Omental fat pad (tissue), 4 donors: ENCODE results near the gene COLQ. TPM values are rescaled to one million over a fixed set of nuclear protein-coding genes. Genes with fewer than 3 reads are reported as not detected.
"Not testable (repeated sequence)": the region's sequence is repeated elsewhere in the genome, so short reads cannot be mapped to it uniquely, and the experiment has no call there.

ENCODE experiments used
- ATAC-seq: fragments of 150-250 bp; one replicate; pipeline ENCODE4 v1.9.1; 2016; ENCODE audit warnings: mild to moderate bottlenecking, moderate library complexity; ENCODE audit not compliant: low FRiP score
- DNase-seq: peaks from one replicate; pipeline ENCODE4 v3.0.0-alpha.2; 2019; ENCODE audit warnings: low spot score
- total RNA-seq, 4 donors: library from RNA; depleted of rRNA; stranded (reverse); fragments of >200 nt; gene quantifications; one replicate each; pipeline ENCODE4 v1.1.0, GENCODE V29; 2016
- TF ChIP-seq, protein P1 (sequence below), 3 donors: fragments of 450-650 bp; IDR thresholded peaks; one replicate each; pipeline ENCODE4 v1.5.1; 2016 to 2017; ENCODE audit warnings: antibody characterized with exemption in 3 of 3, mild to moderate bottlenecking in 3 of 3, moderate library complexity in 2 of 3

COLQ gene
- total RNA-seq, 4 donors from 2014 or later, result 1.2 to 3.9 (median 1.9) TPM

DNA sequence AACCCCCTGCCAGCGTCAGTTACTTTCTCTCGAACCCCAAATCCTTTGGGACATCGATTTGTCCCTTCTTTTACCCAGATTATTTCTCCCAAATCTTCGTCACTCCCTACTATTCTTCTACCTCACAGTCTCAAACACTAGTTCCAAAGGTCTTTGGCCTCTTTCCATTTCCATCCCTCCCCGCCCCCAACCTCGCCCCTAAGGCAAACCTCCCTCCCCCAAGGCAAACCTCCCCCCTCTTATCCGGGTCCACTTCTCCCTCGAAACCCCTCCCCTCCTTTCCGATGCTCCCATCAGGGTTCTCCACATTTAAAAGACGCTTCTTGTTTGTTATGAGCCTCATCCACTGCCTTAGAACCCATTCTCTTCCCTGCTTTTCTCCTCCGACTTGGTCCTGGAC is 93.5 kb downstream of the COLQ start:
- TF ChIP-seq, protein P1, sequence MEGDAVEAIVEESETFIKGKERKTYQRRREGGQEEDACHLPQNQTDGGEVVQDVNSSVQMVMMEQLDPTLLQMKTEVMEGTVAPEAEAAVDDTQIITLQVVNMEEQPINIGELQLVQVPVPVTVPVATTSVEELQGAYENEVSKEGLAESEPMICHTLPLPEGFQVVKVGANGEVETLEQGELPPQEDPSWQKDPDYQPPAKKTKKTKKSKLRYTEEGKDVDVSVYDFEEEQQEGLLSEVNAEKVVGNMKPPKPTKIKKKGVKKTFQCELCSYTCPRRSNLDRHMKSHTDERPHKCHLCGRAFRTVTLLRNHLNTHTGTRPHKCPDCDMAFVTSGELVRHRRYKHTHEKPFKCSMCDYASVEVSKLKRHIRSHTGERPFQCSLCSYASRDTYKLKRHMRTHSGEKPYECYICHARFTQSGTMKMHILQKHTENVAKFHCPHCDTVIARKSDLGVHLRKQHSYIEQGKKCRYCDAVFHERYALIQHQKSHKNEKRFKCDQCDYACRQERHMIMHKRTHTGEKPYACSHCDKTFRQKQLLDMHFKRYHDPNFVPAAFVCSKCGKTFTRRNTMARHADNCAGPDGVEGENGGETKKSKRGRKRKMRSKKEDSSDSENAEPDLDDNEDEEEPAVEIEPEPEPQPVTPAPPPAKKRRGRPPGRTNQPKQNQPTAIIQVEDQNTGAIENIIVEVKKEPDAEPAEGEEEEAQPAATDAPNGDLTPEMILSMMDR (IDR thresholded peaks at IDR 0.05), result no peak
- no peak for DNase-seq
- no peak for ATAC-seq

DNA sequence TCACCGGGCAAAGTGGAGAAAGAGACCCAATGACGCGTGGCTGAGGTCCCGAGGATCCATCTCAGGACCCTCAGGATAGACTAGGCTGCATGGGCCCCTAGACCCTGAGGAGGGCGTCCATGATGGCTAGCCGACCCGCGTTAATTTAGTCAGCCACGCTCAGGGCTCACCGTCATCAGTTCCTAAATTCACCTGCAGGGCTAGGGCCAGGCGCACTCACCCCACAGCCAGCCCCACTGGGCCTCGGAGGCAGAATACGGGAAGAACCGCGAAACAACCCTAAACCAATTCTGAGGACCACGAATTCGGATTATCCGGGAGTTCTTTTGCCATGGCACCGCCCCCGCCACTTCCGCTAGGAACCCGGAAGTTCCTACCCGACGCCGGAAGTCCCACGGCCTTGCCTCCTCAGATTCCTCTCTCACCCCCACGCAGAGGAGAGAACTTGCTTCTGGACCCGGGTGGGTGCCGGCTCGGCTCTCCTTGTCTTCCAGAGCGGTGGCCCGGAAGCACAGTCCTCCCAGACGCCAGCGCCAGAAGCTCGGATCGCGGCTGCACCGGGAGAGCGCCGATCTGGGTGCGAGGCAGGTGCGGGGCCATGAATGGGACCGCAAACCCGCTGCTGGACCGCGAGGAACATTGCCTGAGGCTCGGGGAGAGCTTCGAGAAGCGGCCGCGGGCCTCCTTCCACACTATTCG is 94.2 kb downstream of the COLQ start, which contains the start of the genes EAF1 and METTL6:
Gene EAF1 (plus strand): TSS at position 417 of the 699 bp plus-strand sequence. CDS start 182 bp downstream, at position 599.
Gene METTL6 (minus strand): TSS at position 363 of the 699 bp plus-strand sequence. CDS start 1,033 bp downstream, outside the sequence.
- ATAC-seq, result peak; percentile 88
- peak; percentile 73 for DNase-seq
- TF ChIP-seq, protein P1 (IDR thresholded peaks at IDR 0.05), result no peak

DNA sequence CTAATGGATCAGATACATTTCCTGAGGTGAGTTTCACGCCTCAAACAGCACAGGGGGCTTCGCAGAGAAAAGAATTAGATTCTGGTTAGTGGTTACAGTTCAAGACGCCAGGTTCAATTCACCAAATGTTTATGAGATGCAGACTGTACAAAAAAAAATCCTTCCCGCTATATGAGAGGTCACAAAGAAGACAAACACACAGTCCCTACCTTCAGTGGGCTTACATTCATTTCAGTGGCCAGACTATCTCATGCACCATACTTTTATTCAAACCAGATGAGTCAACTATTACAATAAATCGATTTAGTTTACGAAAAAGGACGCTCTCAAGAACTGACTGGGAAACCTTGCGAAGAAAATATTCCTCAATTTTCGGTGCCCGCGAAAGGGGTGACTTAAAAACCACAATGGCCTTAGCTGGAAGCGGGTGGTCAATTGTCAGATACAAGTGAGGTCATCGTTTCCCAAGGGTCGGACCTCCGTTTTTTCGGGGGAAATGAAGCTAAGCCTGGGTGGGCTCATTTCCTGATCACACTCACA is 94.9 kb downstream of the COLQ start:
- no peak for DNase-seq
- ATAC-seq, result no peak
- TF ChIP-seq, protein P1 (IDR thresholded peaks at IDR 0.05), result no peak

DNA sequence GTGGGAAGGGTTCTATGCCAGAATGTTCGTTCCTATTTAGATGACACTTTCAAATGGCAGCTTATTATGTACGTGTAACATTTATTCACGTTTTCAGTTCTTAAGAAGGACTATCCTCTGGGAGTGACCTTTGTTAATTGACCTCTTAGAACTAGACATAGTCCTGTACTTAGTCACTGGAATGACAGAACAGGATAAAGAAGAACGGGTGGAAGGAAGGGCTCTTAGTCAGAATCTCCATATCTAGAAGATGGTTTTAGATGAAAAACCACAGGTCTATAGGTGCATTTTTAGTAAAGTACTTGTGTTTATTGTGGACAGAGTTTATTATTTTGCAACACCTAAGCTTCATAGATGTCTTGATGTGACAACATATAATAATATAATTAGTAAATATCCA is 100.6 kb downstream of the COLQ start:
- DNase-seq (no peak), ATAC-seq (no peak)
- TF ChIP-seq, protein P1 (IDR thresholded peaks at IDR 0.05), result no peak

GRCh38 chr3:15410966-15411365 is 110.5 kb downstream of the COLQ start:
- ATAC-seq, DNase-seq: not testable (repeated sequence)

- ATAC-seq, result no peak
- TF ChIP-seq, protein P1 (IDR thresholded peaks at IDR 0.05), result no peak
- DNase-seq, result no peak
Observed at GRCh38 chr3:15409774-15410173, 111.7 kb downstream of the COLQ start.

DNA sequence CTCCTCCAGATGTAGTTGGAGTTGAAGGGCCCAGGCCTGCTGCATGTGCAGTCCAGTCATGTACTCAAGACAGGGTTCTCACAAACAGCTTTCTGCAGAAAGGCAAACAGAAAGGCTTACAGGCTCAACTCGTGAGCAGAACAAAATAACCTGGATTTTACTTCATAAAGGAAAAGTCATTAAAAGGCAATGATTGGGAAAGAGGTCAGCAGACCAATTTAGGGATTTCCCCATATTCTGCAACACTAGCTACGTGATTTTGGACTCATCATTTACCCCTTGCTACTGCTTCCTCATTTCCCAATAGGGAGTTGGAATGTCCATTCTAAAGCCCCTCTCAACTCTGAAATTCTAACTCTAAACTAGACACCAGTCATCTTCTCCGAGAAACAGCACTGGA is 112.3 kb downstream of the COLQ start:
- DNase-seq (no peak), ATAC-seq (peak; percentile 55)
- TF ChIP-seq, protein P1 (IDR thresholded peaks at IDR 0.05), result no peak
